Endothelial cell of umbilical vein (primary cell): ENCODE measurements around the gene TAS2R38. TPM values are rescaled to one million over a fixed set of nuclear protein-coding genes. Genes with fewer than 3 reads are reported as not detected.

Experiments
- BruUV-seq: library from RNA; stranded (reverse); fragments of 400-500 nt; replicated peaks from 2 replicates; lab custom pipeline; 2021; lab: Mats Ljungman, UMichigan
- CTCF ChIA-PET: fragments of 300-600, 350-600 bp; sonication (Branson Sonifier 250); formaldehyde crosslinking; loops from one replicate; lab custom pipeline; 2021; ENCODE audit warnings: antibody characterized with exemption, inconsistent platforms; lab: Charles Lee
- POLR2A ChIA-PET: fragments of 300-600, 350-600 bp; sonication (Branson Sonifier 250); formaldehyde crosslinking; loops from one replicate; lab custom pipeline; 2021; ENCODE audit warnings: antibody characterized with exemption, inconsistent platforms; lab: Charles Lee
- DNase-seq: peaks from one replicate; pipeline ENCODE4 v3.0.0-alpha.2; 2011; ENCODE audit warnings: low read depth, low spot score
- FAIRE-seq: peaks from 2 replicates; lab custom pipeline; 2011; peaks lifted over from hg19 to GRCh38; lab: Jason Lieb, UNC
- H2AFZ ChIP-seq: 2 replicates; pipeline ENCODE4 v1.6.0; 2012; ENCODE audit warnings: low read depth, low read length, control low read depth, inconsistent platforms
- H3K27ac ChIP-seq: 2 replicates; pipeline ENCODE4 v1.5.1; 2011; ENCODE audit warnings: low read depth, mild to moderate bottlenecking, control low read depth, low read length, moderate library complexity; ENCODE audit not compliant: insufficient read depth
- H3K27me3 ChIP-seq, 2 experiments: 2 replicates each; pipeline versions ENCODE4 v1.6.0 to v1.6.1; 2011; ENCODE audit warnings: low read length in 2 of 2, mixed read lengths in 1 of 2; ENCODE audit not compliant: control insufficient read depth in 2 of 2, insufficient read depth in 2 of 2
- H3K36me3 ChIP-seq, 2 experiments: 2 replicates in 1 of 2; 3 replicates in 1 of 2; pipeline ENCODE4 v1.5.1; 2011; ENCODE audit warnings: low read length in 2 of 2, mild to moderate bottlenecking in 1 of 2, moderate library complexity in 1 of 2; ENCODE audit not compliant: control insufficient read depth in 2 of 2, insufficient read depth in 2 of 2; ENCODE audit errors: extremely low read depth in 1 of 2
- H3K4me1 ChIP-seq: 3 replicates; pipeline ENCODE4 v1.5.1; 2011; ENCODE audit warnings: mild to moderate bottlenecking, low read length; ENCODE audit not compliant: control insufficient read depth, insufficient read depth; ENCODE audit errors: extremely low read depth
- H3K4me2 ChIP-seq: 2 replicates; pipeline ENCODE4 v1.6.1; 2011; ENCODE audit warnings: low read length, control low read depth, mixed read lengths; ENCODE audit not compliant: insufficient read depth
- H3K4me3 ChIP-seq, 3 experiments: fragments of 200-600 bp in 1 of 3; sonication (generic), shearing (Covaris generic) in 1 of 3; replicated peaks in 1 of 3; 2 replicates each; pipeline ENCODE4 v1.5.1; 2011 to 2016; ENCODE audit warnings: control low read depth in 3 of 3, low read length in 3 of 3, mild to moderate bottlenecking in 2 of 3, inconsistent platforms in 1 of 3, low read depth in 1 of 3, moderate library complexity in 1 of 3; ENCODE audit not compliant: insufficient read depth in 1 of 3
- H3K79me2 ChIP-seq: 2 replicates; pipeline ENCODE4 v1.6.0; 2012; ENCODE audit warnings: low read length, inconsistent platforms; ENCODE audit not compliant: control insufficient read depth, insufficient read depth
- H3K9ac ChIP-seq: replicated peaks from 2 replicates; pipeline ENCODE3; 2011; ENCODE audit warnings: low read length, control low read depth; ENCODE audit not compliant: insufficient read depth; ENCODE audit errors: extremely low read depth
- H3K9me1 ChIP-seq: replicated peaks from 3 replicates; pipeline ENCODE4 v1.6.0; 2011; ENCODE audit warnings: mild to moderate bottlenecking, low read length; ENCODE audit not compliant: control insufficient read depth, insufficient read depth; ENCODE audit errors: extremely low read depth
- H3K9me3 ChIP-seq: replicated peaks from 2 replicates; pipeline ENCODE4 v1.5.1; 2012; ENCODE audit warnings: low read length, inconsistent platforms; ENCODE audit not compliant: control insufficient read depth, insufficient read depth
- H4K20me1 ChIP-seq: replicated peaks from 2 replicates; pipeline ENCODE3; 2011; ENCODE audit warnings: mild to moderate bottlenecking, low read length; ENCODE audit not compliant: control insufficient read depth, insufficient read depth; ENCODE audit errors: extremely low read depth
- CTCF ChIP-seq, 2 donors: IDR thresholded peaks; 1 replicate in 1 of 2; 2 replicates in 1 of 2; pipeline ENCODE4 v1.5.1; 2011; ENCODE audit warnings: low read length in 2 of 2, mild to moderate bottlenecking in 2 of 2, moderate library complexity in 2 of 2, control low read depth in 1 of 2, inconsistent platforms in 1 of 2, low read depth in 1 of 2; ENCODE audit not compliant: insufficient read depth in 1 of 2; ENCODE audit errors: extremely low read depth in 1 of 2
- EZH2 ChIP-seq: IDR thresholded peaks from 2 replicates; pipeline ENCODE4 v1.6.1; 2012; ENCODE audit warnings: borderline replicate concordance, low read depth, mild to moderate bottlenecking, moderate library complexity, low read length, inconsistent platforms; ENCODE audit not compliant: severe bottlenecking
- FOS ChIP-seq: IDR thresholded peaks from 2 replicates; pipeline ENCODE4 v1.6.1; 2011; ENCODE audit warnings: mild to moderate bottlenecking, low read length, moderate library complexity, borderline replicate concordance; ENCODE audit not compliant: insufficient read depth
- GATA2 ChIP-seq: IDR thresholded peaks from 2 replicates; pipeline ENCODE4 v1.7.0; 2011; ENCODE audit warnings: low read depth, mild to moderate bottlenecking, moderate library complexity, mixed read lengths, low read length; ENCODE audit not compliant: insufficient read length, insufficient read depth
- JUN ChIP-seq: IDR thresholded peaks from 2 replicates; pipeline ENCODE4 v1.6.1; 2011; ENCODE audit warnings: borderline replicate concordance, low read depth; ENCODE audit not compliant: insufficient read length, insufficient read depth
- MAX ChIP-seq: IDR thresholded peaks from 2 replicates; pipeline ENCODE4 v1.6.1; 2011; ENCODE audit not compliant: insufficient read depth, insufficient read length
- MYC ChIP-seq: IDR thresholded peaks from one replicate; pipeline ENCODE4 v1.6.1; 2011; ENCODE audit warnings: mild to moderate bottlenecking, low read depth, low read length
- POLR2A ChIP-seq: IDR thresholded peaks from 2 replicates; pipeline ENCODE4 v1.6.1; 2012; ENCODE audit warnings: low read depth, mild to moderate bottlenecking, control low read depth, low read length
- POLR2AphosphoS5 ChIP-seq: IDR thresholded peaks from 2 replicates; pipeline ENCODE4 v1.6.1; 2012; ENCODE audit warnings: low read depth, mild to moderate bottlenecking, control low read depth, low read length, moderate library complexity; ENCODE audit not compliant: insufficient read depth
- dilution Hi-C: fragments of 300-500 bp; cut with MboI; formaldehyde crosslinking; loops from one replicate; pipeline ENCODE4 v1.15.0; 2019; ENCODE audit warnings: low sequenced_read_pairs; ENCODE audit not compliant: extremely low pct_ligation_motif_present
- intact Hi-C: fragments of 100-400 bp; cut with micrococcal nuclease; formaldehyde crosslinking; loops from one replicate; pipeline ENCODE4 v1.10.0; 2022
- polyA plus RNA-seq, 4 experiments: library from polyadenylated mRNA; depleted of rRNA in 3 of 4; stranded (reverse) in 3 of 4; unstranded in 1 of 4; fragments of >200 nt; gene quantifications; 2 replicates each; pipeline versions ENCODE4 v1.2.1 to v1.2.3, GENCODE V29; 2011 to 2012; ENCODE audit warnings: missing spikeins in 1 of 4
- total RNA-seq: library from RNA; stranded (reverse); gene quantifications from 2 replicates; pipeline ENCODE4 v1.2.3, GENCODE V29; 2021

Gene TAS2R38
- total and polyA plus RNA-seq, 2 donors (not counting 3 experiments of a cell fraction or from before 2014, with no cell fraction given), result not detected

DNA sequence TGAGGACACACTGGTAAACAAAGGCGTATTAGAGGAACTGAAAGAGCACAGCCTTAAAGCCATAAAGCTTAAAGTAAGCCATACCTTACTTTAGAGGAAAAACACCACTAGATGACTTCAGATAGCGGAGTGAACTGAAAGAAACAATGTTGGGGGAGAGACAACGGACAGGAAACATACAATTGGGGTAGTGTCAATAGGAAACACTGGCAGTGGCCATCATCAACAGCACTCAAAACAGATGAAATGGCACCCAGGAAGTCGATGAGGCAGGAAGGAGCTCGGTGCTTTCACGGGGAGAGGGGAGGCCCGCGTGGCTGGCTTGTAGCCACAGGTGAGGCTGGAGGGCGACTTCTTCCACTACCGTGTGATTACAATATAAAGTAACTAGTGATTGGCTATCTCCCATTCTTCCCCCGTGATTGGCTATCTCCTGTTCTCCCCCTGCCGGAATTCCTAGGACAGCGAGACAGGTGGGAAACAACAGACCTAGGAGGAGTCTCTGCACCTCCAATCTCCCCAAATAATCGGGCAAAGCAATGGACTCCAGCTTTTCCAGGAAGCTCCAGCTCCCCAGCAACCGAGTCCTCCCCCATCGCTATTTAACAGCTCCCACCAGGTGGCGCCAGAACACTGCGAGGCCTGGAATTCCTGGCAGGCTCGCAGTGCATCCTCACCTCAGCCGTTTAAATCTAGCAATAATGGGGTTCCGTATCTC is 2.4 kb upstream of the TAS2R38 start:
- no peaks in the 10 kb centered on the region for H3K36me3 ChIP-seq
- dilution Hi-C loops (no loop called here), intact Hi-C loops (loop anchor here (1.0 to 5.0 kb wide), 2 partner anchors 324 to 326 kb away; no protein-coding TSS in a partner anchor)
- no TSS peak for BruUV-seq
- H3K4me2 ChIP-seq, result no peak overlapping the region
- no peak overlapping the region for H3K9ac ChIP-seq
- POLR2A ChIA-PET, result no interaction called here
- no peak overlapping the region for H3K4me3 ChIP-seq
- FAIRE-seq (peak; percentile 33), DNase-seq (peak; percentile 12)
- TF ChIP-seq JUN, result no peak
- peak; percentile 63 to 73 for TF ChIP-seq CTCF (IDR thresholded peaks at IDR 0.05; ENCODE audit: extremely low read depth in 1 of 2, insufficient read depth in 1 of 2, low read depth in 1 of 2, low read length in 2 of 2)
- no peaks in the 10 kb centered on the region for H3K9me3 ChIP-seq
- H3K9me1 ChIP-seq, result no peaks in the 10 kb centered on the region
- H2AFZ ChIP-seq, result peak overlapping the region; percentile 26
- no peaks in the 10 kb centered on the region for H3K4me1 ChIP-seq
- CTCF ChIA-PET, result interaction anchor here (0.6 to 1.9 kb wide), 4 partner anchors 9 to 383 kb away, joined by 3 to 9 read pairs (median 3); no protein-coding TSS in a partner anchor
- H4K20me1 ChIP-seq, result no peaks in the 10 kb centered on the region
- H3K27me3 ChIP-seq, result no peaks in the 10 kb centered on the region
- H3K27ac ChIP-seq, result no peak overlapping the region
- H3K79me2 ChIP-seq, result no peaks in the 10 kb centered on the region

- dilution Hi-C loops (no loop called here), intact Hi-C loops (loop anchor here (5.0 kb wide), 1 partner anchor 323 kb away; no protein-coding TSS in a partner anchor)
- H3K4me2 ChIP-seq, result no peak overlapping the region
- H3K79me2 ChIP-seq, result no peaks in the 10 kb centered on the region
- H4K20me1 ChIP-seq, result no peaks in the 10 kb centered on the region
- H3K4me1 ChIP-seq, result no peaks in the 10 kb centered on the region
- TF ChIP-seq FOS (no peak), MAX (no peak), CTCF (IDR thresholded peaks at IDR 0.05; ENCODE audit: extremely low read depth in 1 of 2, insufficient read depth in 1 of 2, low read depth in 1 of 2, low read length in 2 of 2) (no peak), GATA2 (no peak), EZH2 (no peak), MYC (no peak), POLR2A (no peak), JUN (no peak), POLR2AphosphoS5 (no peak)
- no peak overlapping the region for H3K27ac ChIP-seq
- ChIA-PET CTCF (no interaction called here), POLR2A (no interaction called here)
- no peaks in the 10 kb centered on the region for H3K27me3 ChIP-seq
- FAIRE-seq (no peak), DNase-seq (no peak)
- H3K36me3 ChIP-seq, result no peaks in the 10 kb centered on the region
- H3K9me3 ChIP-seq, result no peaks in the 10 kb centered on the region
- BruUV-seq, result no TSS peak
- H2AFZ ChIP-seq, result no peak overlapping the region
- no peaks in the 10 kb centered on the region for H3K9me1 ChIP-seq
- H3K9ac ChIP-seq, result no peak overlapping the region
- H3K4me3 ChIP-seq, result no peak overlapping the region
These were observed 1.3 kb upstream of the TAS2R38 start for GRCh38 chr7:141974831-141975230.
